Lower leg skin (tissue), 3 donors: ENCODE data around the gene WWC1.

Source experiments
- POLR2A ChIP-seq, 2 donors: fragments of 450-650 bp; IDR thresholded peaks; one replicate each; pipeline ENCODE4 v1.6.1; 2016 to 2017; ENCODE audit warnings: antibody characterized with exemption in 2 of 2, mild to moderate bottlenecking in 1 of 2, moderate library complexity in 1 of 2
- TF ChIP-seq, protein P1 (sequence below), 3 donors: fragments of 450-650 bp; IDR thresholded peaks; one replicate each; pipeline ENCODE4 v1.5.1; 2016; ENCODE audit warnings: antibody characterized with exemption in 3 of 3, mild to moderate bottlenecking in 3 of 3, moderate library complexity in 2 of 3

DNA sequence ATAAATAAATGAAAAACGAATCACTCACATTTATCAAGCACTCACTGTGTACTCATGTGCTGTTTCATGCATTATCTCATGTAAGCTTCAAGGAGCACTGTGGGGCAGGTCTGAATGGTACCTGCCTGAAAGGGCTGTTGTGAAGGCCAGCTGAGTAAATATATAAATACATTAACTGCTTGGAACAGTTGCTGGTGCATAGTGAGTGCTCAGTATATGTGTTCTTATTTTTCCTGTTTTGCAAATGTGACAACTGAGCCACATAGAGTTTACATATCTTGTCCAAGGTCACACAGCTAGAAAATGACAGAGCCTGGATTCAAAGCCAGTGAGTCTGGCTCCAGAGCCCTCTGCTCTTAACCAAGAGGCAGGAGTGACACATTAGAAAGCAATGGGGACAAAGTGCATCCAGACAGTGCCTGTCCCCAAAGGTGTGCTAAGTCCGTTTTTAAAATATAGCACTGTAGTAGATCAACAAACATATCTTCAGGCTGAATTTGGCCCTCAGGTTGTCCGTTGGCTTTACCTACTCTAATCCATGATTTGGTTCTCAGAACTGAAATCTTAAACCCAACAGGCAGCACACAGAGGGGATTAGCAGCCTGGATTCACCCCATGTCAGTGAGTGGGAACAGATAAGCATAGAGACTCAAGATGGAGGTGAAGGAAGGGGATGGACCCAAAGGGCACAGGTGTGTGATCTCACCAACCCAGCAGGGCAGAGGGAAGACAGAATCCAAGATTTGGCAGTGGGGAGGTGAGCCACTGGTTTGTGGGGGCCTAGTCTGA lies 70.8 kb downstream of the WWC1 start:
- TF ChIP-seq, protein P1, sequence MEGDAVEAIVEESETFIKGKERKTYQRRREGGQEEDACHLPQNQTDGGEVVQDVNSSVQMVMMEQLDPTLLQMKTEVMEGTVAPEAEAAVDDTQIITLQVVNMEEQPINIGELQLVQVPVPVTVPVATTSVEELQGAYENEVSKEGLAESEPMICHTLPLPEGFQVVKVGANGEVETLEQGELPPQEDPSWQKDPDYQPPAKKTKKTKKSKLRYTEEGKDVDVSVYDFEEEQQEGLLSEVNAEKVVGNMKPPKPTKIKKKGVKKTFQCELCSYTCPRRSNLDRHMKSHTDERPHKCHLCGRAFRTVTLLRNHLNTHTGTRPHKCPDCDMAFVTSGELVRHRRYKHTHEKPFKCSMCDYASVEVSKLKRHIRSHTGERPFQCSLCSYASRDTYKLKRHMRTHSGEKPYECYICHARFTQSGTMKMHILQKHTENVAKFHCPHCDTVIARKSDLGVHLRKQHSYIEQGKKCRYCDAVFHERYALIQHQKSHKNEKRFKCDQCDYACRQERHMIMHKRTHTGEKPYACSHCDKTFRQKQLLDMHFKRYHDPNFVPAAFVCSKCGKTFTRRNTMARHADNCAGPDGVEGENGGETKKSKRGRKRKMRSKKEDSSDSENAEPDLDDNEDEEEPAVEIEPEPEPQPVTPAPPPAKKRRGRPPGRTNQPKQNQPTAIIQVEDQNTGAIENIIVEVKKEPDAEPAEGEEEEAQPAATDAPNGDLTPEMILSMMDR (IDR thresholded peaks at IDR 0.05), result no peak
- no peak for TF ChIP-seq POLR2A (IDR thresholded peaks at IDR 0.05)
